HepG2 (cell line): ENCODE data around the gene DAPL1. TPM values are rescaled to one million over a fixed set of nuclear protein-coding genes. Genes with fewer than 3 reads are reported as not detected.

ENCODE experiments used
- ATAC-seq: fragments of 200-7000 bp; cut with Tn5 transposase; 3 replicates; pipeline ENCODE4 v1.9.1; 2020; ENCODE audit warnings: mild to moderate bottlenecking, moderate library complexity
- BruUV-seq: library from RNA; stranded (reverse); fragments of 400-500 nt; replicated peaks from 2 replicates; lab custom pipeline; 2021; lab: Mats Ljungman, UMichigan
- CTCF ChIA-PET: fragments of 300-600 bp; formaldehyde crosslinking; extraction: SDS; loops from one replicate; lab custom pipeline; 2021; ENCODE audit warnings: low total read pairs, inconsistent platforms, low intra/inter-chr PET ratio; lab: Yijun Ruan, JAX
- POLR2A ChIA-PET: fragments of 350-600 bp; sonication (Branson Sonifier 250); formaldehyde crosslinking; loops from one replicate; lab custom pipeline; 2020; ENCODE audit warnings: antibody characterized with exemption, inconsistent platforms; lab: Yijun Ruan, JAX
- DNase-seq: peaks from one replicate; pipeline ENCODE4 v3.0.0-alpha.2; 2015; ENCODE audit warnings: low spot score
- FAIRE-seq: peaks from 3 replicates; lab custom pipeline; 2011; peaks lifted over from hg19 to GRCh38; lab: Jason Lieb, UNC
- H2AFZ ChIP-seq: one replicate; pipeline ENCODE4 v1.6.1; 2011; ENCODE audit warnings: low read length, inconsistent platforms
- H3K27ac ChIP-seq: fragments of 300-600 bp; 3 replicates; pipeline ENCODE4 v1.8.0; 2011; ENCODE audit warnings: mixed run types, mild to moderate bottlenecking, mixed read lengths, low read length, inconsistent platforms; ENCODE audit not compliant: insufficient read depth; ENCODE audit errors: extremely low read length
- H3K27me3 ChIP-seq, 2 experiments: fragments of 200-600 bp in 1 of 2; 2 replicates in 1 of 2; 3 replicates in 1 of 2; pipeline versions ENCODE4 v1.6.0 to v1.8.0; 2011; ENCODE audit warnings: low read length in 2 of 2, mild to moderate bottlenecking in 2 of 2, moderate library complexity in 2 of 2, inconsistent platforms in 1 of 2; ENCODE audit not compliant: insufficient read depth in 2 of 2, control insufficient read depth in 1 of 2
- H3K36me3 ChIP-seq, 2 experiments: fragments of 200-600 bp in 1 of 2; replicated peaks in 1 of 2; 2 replicates in 1 of 2; 3 replicates in 1 of 2; pipeline versions ENCODE4 v1.5.1 to v1.8.0; 2011; ENCODE audit warnings: low read length in 2 of 2, inconsistent platforms in 1 of 2; ENCODE audit not compliant: insufficient read depth in 2 of 2, control insufficient read depth in 1 of 2
- H3K4me1 ChIP-seq: 2 replicates; pipeline ENCODE4 v1.5.1; 2012; ENCODE audit warnings: low read length, inconsistent platforms; ENCODE audit not compliant: insufficient read depth
- H3K4me2 ChIP-seq: 2 replicates; pipeline ENCODE4 v1.6.0; 2011; ENCODE audit warnings: low read depth, low read length, inconsistent platforms
- H3K4me3 ChIP-seq, 3 experiments: fragments of 200-600 bp in 1 of 3; sonication (generic), shearing (Covaris generic) in 1 of 3; replicated peaks in 1 of 3; 2 replicates each; pipeline ENCODE4 v1.5.1; 2011 to 2016; ENCODE audit warnings: low read length in 3 of 3, inconsistent platforms in 2 of 3, low read depth in 2 of 3, mild to moderate bottlenecking in 2 of 3, control low read depth in 1 of 3, mixed read lengths in 1 of 3; ENCODE audit not compliant: insufficient read depth in 1 of 3
- H3K79me2 ChIP-seq: one replicate; pipeline ENCODE4 v1.6.1; 2011; ENCODE audit warnings: low read length, inconsistent platforms; ENCODE audit not compliant: insufficient read depth
- H3K9ac ChIP-seq: 2 replicates; pipeline ENCODE4 v1.6.0; 2011; ENCODE audit warnings: mild to moderate bottlenecking, low read depth, low read length, inconsistent platforms; ENCODE audit not compliant: insufficient read depth
- H3K9me3 ChIP-seq: 2 replicates; pipeline ENCODE4 v1.5.1; 2012; ENCODE audit warnings: mild to moderate bottlenecking, low read length
- H4K20me1 ChIP-seq: 2 replicates; pipeline ENCODE4 v1.6.0; 2011; ENCODE audit warnings: inconsistent platforms, mild to moderate bottlenecking, low read length, moderate library complexity; ENCODE audit not compliant: insufficient read depth
- MAFF ChIP-seq: IDR thresholded peaks from 2 replicates; pipeline ENCODE4 v1.6.1; 2011; ENCODE audit warnings: low read depth, low read length, improper control_type of control experiment
- MAFK ChIP-seq, 2 experiments: IDR thresholded peaks in 1 of 2; conservative IDR thresholded peaks in 1 of 2; 2 replicates each; pipeline ENCODE4 v1.6.1; 2011; ENCODE audit warnings: improper control_type of control experiment in 2 of 2, low read length in 2 of 2
- WGBS: methylation state at CpG from one replicate; pipeline ENCODE4 v1.1.6; 2017; ENCODE audit warnings: low lambda C conversion rate; 5-methylcytosine and 5-hydroxymethylcytosine counted together
- in situ Hi-C: cut with HindIII; loops from 2 replicates; pipeline ENCODE4 v1.10.0; 2017; ENCODE audit warnings: low pct_unique_long_range_greater_than_20kb; ENCODE audit not compliant: extremely low pct_ligation_motif_present
- intact Hi-C: fragments of 100-400 bp; cut with micrococcal nuclease; formaldehyde crosslinking; loops from one replicate; pipeline ENCODE4 v1.10.0; 2022; ENCODE audit not compliant: unreplicated experiment
- polyA plus RNA-seq, 8 experiments: library from polyadenylated mRNA; depleted of rRNA in 3 of 8; stranded (reverse) in 7 of 8; unstranded in 1 of 8; fragments of >200 nt; fragmentation: Illumina TruSeq in 4 of 8; extraction: Trizol in 4 of 8; gene quantifications; 2 replicates each; pipeline versions ENCODE4 v1.2.1 to v1.2.3, GENCODE V29; 2011 to 2016; ENCODE audit warnings: low read depth in 4 of 8, missing spikeins in 1 of 8, mixed read lengths in 1 of 8; ENCODE audit not compliant: insufficient read depth in 1 of 8
- total RNA-seq, 5 experiments: library from RNA; depleted of rRNA; stranded (reverse); fragments of >200 nt; fragmentation: Illumina TruSeq; extraction: Trizol; gene quantifications; 2 replicates each; pipeline ENCODE4 v1.2.3, GENCODE V29; 2016; ENCODE audit warnings: low read depth in 1 of 5
- TF ChIP-seq, protein P1 (sequence below): sonication (generic); IDR thresholded peaks from 2 replicates; pipeline ENCODE4 v1.6.1; 2016; ENCODE audit warnings: low read depth, borderline replicate concordance
- TF ChIP-seq, protein P2 (sequence below), 2 experiments: fragments of 450-650 bp in 1 of 2; sonication (generic) in 1 of 2; formaldehyde crosslinking in 1 of 2; IDR thresholded peaks; 2 replicates each; pipeline versions ENCODE4 v1.6.1 to v1.8.0; 2016 to 2022; ENCODE audit warnings: antibody characterized with exemption in 1 of 2, mild to moderate bottlenecking in 1 of 2, missing genetic modification reagents in 1 of 2

Gene DAPL1
- total and polyA plus RNA-seq, 2 of the 13 experiments (the other 11 are each of a cell fraction or from before 2014, with no cell fraction given), result not detected

DNA sequence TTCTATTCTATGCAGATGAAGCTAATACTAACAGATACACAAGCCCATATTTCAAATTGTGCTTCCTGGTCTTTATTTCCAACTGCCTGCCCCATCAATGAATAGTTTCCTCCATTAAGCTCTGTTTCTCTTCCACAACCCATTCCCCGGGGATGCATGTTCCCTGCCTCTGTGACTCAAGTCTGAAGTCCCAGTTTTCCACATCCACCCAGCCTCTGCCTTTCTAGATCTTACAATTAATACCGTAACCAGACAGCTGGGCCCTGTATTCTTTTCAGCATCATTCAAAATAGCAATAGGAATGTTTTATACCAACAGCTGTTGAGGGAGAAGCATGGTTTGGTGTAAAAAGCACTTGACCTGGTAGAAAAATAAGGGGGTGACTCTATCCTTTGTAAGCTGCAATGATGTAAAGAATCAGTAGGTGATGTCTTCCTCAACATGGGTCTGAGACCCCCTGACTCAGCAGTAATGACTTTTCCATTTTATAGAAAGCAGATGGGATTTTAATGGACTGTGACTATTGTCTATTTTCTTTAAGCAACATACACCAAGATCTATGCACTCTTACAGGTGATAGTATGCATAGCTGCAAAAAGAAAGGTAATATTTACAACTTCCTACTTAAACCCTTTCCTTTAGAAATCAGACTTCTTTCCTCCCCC is 46.1 kb upstream of the DAPL1 start:
- no peaks in the 10 kb centered on the region for H3K36me3 ChIP-seq
- no peak overlapping the region for H3K9ac ChIP-seq
- WGBS, result 39% methylated on average over 2 of the region's 2 CpGs
- intact Hi-C loops (no loop called here), in situ Hi-C loops (loop anchor here (5.0 to 25.0 kb wide), 2 partner anchors 287 to 717 kb away; partner anchors contain the start of genes CCDC148 and PKP4)
- peaks cover 0 to 29% of the 10 kb centered on the region in 2 experiments; a peak in 3 of 5 replicates for H3K27me3 ChIP-seq
- CTCF ChIA-PET, result no interaction called here
- no TSS peak for BruUV-seq
- POLR2A ChIA-PET, result no interaction called here
- no peak for DNase-seq
- H3K4me3 ChIP-seq, result no peak overlapping the region
- no peaks in the 10 kb centered on the region for H3K9me3 ChIP-seq
- FAIRE-seq, result no peak
- no peaks in the 10 kb centered on the region for H4K20me1 ChIP-seq
- H3K4me1 ChIP-seq, result peaks cover 20% of the 10 kb centered on the region
- H3K79me2 ChIP-seq, result no peaks in the 10 kb centered on the region
- H3K27ac ChIP-seq, result no peak overlapping the region
- H2AFZ ChIP-seq, result no peak overlapping the region
- TF ChIP-seq MAFK (conservative IDR thresholded peaks at IDR 0.05 in 1 of 2, IDR thresholded peaks at IDR 0.05 in 1 of 2; ENCODE audit: low read length in 2 of 2) (peak; percentile 71 to 87), MAFF (peak; percentile 71)
- TF ChIP-seq, protein P1, sequence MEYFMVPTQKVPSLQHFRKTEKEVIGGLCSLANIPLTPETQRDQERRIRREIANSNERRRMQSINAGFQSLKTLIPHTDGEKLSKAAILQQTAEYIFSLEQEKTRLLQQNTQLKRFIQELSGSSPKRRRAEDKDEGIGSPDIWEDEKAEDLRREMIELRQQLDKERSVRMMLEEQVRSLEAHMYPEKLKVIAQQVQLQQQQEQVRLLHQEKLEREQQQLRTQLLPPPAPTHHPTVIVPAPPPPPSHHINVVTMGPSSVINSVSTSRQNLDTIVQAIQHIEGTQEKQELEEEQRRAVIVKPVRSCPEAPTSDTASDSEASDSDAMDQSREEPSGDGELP, result no peak
- TF ChIP-seq, protein P2, sequence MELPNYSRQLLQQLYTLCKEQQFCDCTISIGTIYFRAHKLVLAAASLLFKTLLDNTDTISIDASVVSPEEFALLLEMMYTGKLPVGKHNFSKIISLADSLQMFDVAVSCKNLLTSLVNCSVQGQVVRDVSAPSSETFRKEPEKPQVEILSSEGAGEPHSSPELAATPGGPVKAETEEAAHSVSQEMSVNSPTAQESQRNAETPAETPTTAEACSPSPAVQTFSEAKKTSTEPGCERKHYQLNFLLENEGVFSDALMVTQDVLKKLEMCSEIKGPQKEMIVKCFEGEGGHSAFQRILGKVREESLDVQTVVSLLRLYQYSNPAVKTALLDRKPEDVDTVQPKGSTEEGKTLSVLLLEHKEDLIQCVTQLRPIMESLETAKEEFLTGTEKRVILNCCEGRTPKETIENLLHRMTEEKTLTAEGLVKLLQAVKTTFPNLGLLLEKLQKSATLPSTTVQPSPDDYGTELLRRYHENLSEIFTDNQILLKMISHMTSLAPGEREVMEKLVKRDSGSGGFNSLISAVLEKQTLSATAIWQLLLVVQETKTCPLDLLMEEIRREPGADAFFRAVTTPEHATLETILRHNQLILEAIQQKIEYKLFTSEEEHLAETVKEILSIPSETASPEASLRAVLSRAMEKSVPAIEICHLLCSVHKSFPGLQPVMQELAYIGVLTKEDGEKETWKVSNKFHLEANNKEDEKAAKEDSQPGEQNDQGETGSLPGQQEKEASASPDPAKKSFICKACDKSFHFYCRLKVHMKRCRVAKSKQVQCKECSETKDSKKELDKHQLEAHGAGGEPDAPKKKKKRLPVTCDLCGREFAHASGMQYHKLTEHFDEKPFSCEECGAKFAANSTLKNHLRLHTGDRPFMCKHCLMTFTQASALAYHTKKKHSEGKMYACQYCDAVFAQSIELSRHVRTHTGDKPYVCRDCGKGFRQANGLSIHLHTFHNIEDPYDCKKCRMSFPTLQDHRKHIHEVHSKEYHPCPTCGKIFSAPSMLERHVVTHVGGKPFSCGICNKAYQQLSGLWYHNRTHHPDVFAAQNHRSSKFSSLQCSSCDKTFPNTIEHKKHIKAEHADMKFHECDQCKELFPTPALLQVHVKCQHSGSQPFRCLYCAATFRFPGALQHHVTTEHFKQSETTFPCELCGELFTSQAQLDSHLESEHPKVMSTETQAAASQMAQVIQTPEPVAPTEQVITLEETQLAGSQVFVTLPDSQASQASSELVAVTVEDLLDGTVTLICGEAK (IDR thresholded peaks at IDR 0.05), result no peak
- TF ChIP-seq, protein P2 (CRISPR knock-in tag; IDR thresholded peaks at IDR 0.05), result no peak
- no peak for ATAC-seq
- no peak overlapping the region for H3K4me2 ChIP-seq
